ENCODE data around the gene NKAIN2.
"Not testable (repeated sequence)": the region's sequence is repeated elsewhere in the genome, so short reads cannot be mapped to it uniquely, and the experiment has no call there.

Gene NKAIN2

DNA sequence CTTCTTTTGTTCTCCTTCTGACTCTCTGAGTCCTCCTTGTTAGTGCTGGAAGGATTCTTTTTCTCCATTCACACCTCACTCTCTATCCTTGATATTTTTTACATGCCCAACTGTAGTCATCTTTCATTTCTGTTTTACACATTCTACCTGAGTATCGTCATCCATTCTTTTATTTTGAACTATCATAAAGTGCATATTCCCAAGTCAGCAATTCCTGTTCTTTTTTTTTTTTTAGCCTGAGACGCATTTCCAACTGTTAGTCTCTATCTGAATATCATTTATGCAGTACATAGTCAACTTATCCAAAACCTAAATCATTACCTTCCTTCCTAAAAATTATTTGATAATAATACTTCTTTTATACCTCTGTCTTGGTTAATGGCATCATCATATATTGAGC is 207.5 kb downstream of the NKAIN2 start:
- H3K4me1 ChIP-seq (ENCODE audit: control insufficient read depth in 2 of 2, insufficient read depth in 1 of 2, low read depth in 1 of 2, low read length in 2 of 2), result peaks cover 0 to 11% of the 10 kb centered on the region in 2 donors
- no peak overlapping the region for H4K91ac ChIP-seq (ENCODE audit: low read depth, low read length, poor library complexity)
- no peak overlapping the region for H2BK12ac ChIP-seq (ENCODE audit: low read length)
- no peaks in the 10 kb centered on the region for H3K27me3 ChIP-seq (ENCODE audit: control insufficient read depth in 3 of 3, insufficient read depth in 3 of 3, low read depth in 1 of 3, low read length in 3 of 3)
- H3K9ac ChIP-seq (ENCODE audit: low read depth, low read length, poor library complexity), result no peak overlapping the region
- H2BK120ac ChIP-seq (ENCODE audit: low read depth, low read length), result no peak overlapping the region
- H3K4me2 ChIP-seq (ENCODE audit: insufficient read depth, low read length, poor library complexity, severe bottlenecking), result no peak overlapping the region
- no peak overlapping the region for H3K4ac ChIP-seq (ENCODE audit: low read length)
- no peak overlapping the region for H4K8ac ChIP-seq (ENCODE audit: low read depth, low read length)
- H3K4me3 ChIP-seq (ENCODE audit: low read length in 2 of 2), result no peak overlapping the region
- H3K9me3 ChIP-seq (replicated peaks in 1 of 2; ENCODE audit: control insufficient read depth in 2 of 2, insufficient read depth in 1 of 2, low read depth in 1 of 2, low read length in 2 of 2), result no peaks in the 10 kb centered on the region
- no peak overlapping the region for H3K18ac ChIP-seq (ENCODE audit: low read length)
- no peak overlapping the region for H2BK5ac ChIP-seq (ENCODE audit: low read length)
- H3K27ac ChIP-seq (replicated peaks; ENCODE audit: low read length), result no peak overlapping the region
- H2AFZ ChIP-seq (ENCODE audit: low read length), result no peak overlapping the region
- no CpG with 5 or more reads among the region's 2 CpGs for WGBS, 2 donors (ENCODE audit: extremely low coverage in 2 of 2, insufficient read length in 2 of 2, insufficient replicate concordance in 1 of 2)
- no peaks in the 10 kb centered on the region for H3K36me3 ChIP-seq (replicated peaks in 1 of 2; ENCODE audit: control insufficient read depth in 2 of 2, insufficient read depth in 2 of 2, low read length in 2 of 2)
- H2AK5ac ChIP-seq (ENCODE audit: low read depth, low read length), result no peak overlapping the region
- H3K23ac ChIP-seq (ENCODE audit: low read depth, low read length, poor library complexity), result no peak overlapping the region
- no peak for DNase-seq (ENCODE audit: low spot score)
- H3K14ac ChIP-seq (ENCODE audit: low read length), result no peak overlapping the region
- H2BK15ac ChIP-seq (ENCODE audit: low read length), result no peak overlapping the region
- H3K79me1 ChIP-seq (ENCODE audit: low read depth, low read length), result no peaks in the 10 kb centered on the region

DNA sequence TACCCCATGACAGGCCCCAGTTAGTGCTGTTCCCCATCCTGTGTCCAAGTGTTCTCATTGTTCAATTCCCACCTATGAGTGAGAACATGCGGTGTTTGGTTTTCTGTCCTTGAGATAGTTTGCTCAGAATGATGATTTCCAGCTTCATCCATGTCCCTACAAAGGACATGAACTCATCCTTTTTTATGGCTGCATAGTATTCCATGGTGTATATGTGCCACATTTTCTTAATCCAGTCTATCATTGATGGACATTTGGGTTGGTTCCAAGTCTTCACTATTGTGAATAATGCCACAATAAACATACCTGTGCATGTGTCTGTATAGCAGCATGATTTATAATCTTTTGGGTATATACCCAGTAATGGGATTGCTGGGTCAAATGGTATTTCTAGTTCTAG is 218.4 kb downstream of the NKAIN2 start:
- H3K4ac ChIP-seq (ENCODE audit: low read length); H3K23ac ChIP-seq (ENCODE audit: low read depth, low read length, poor library complexity); H3K18ac ChIP-seq (ENCODE audit: low read length); DNase-seq (ENCODE audit: low spot score); H2BK120ac ChIP-seq (ENCODE audit: low read depth, low read length); H3K9ac ChIP-seq (ENCODE audit: low read depth, low read length, poor library complexity); H3K27me3 ChIP-seq (ENCODE audit: control insufficient read depth in 3 of 3, insufficient read depth in 3 of 3, low read depth in 1 of 3, low read length in 3 of 3); H3K4me1 ChIP-seq (ENCODE audit: control insufficient read depth in 2 of 2, insufficient read depth in 1 of 2, low read depth in 1 of 2, low read length in 2 of 2); H3K79me1 ChIP-seq (ENCODE audit: low read depth, low read length); H3K36me3 ChIP-seq (replicated peaks in 1 of 2; ENCODE audit: control insufficient read depth in 2 of 2, insufficient read depth in 2 of 2, low read length in 2 of 2); H3K4me3 ChIP-seq (ENCODE audit: low read length in 2 of 2); H3K27ac ChIP-seq (replicated peaks; ENCODE audit: low read length); H2AK5ac ChIP-seq (ENCODE audit: low read depth, low read length); H4K91ac ChIP-seq (ENCODE audit: low read depth, low read length, poor library complexity); H3K14ac ChIP-seq (ENCODE audit: low read length); H4K8ac ChIP-seq (ENCODE audit: low read depth, low read length); H2BK5ac ChIP-seq (ENCODE audit: low read length); H2BK12ac ChIP-seq (ENCODE audit: low read length); H3K4me2 ChIP-seq (ENCODE audit: insufficient read depth, low read length, poor library complexity, severe bottlenecking); H2BK15ac ChIP-seq (ENCODE audit: low read length); H2AFZ ChIP-seq (ENCODE audit: low read length): not testable (repeated sequence)
- no CpG with 5 or more reads among the region's 1 CpG for WGBS, 2 donors (ENCODE audit: extremely low coverage in 2 of 2, insufficient read length in 2 of 2, insufficient replicate concordance in 1 of 2)
- H3K9me3 ChIP-seq (replicated peaks in 1 of 2; ENCODE audit: control insufficient read depth in 2 of 2, insufficient read depth in 1 of 2, low read depth in 1 of 2, low read length in 2 of 2), result peaks cover 0 to 17% of the 10 kb centered on the region in 2 donors

DNA sequence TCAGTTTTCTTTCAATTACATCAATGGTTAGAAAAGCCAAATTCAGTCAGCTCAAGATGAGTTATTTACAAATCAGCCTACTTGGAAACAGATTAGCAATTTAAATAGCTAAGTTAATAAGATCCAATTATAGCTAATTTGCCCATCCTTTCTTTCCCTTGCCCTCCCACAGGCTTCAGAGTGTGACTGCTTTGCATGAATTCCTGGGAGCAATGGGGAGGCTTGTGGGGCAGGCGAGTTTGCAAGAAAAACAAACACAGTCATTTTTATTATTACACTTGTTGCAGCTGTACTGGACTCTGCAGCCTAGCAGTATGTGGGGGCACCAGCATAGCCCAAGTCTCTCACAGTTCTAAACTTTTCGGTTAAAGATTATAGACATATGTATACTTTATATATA is 219.0 kb downstream of the NKAIN2 start:
- H3K14ac ChIP-seq (ENCODE audit: low read length), result no peak overlapping the region
- no peak overlapping the region for H3K9ac ChIP-seq (ENCODE audit: low read depth, low read length, poor library complexity)
- no peaks in the 10 kb centered on the region for H3K36me3 ChIP-seq (replicated peaks in 1 of 2; ENCODE audit: control insufficient read depth in 2 of 2, insufficient read depth in 2 of 2, low read length in 2 of 2)

DNA sequence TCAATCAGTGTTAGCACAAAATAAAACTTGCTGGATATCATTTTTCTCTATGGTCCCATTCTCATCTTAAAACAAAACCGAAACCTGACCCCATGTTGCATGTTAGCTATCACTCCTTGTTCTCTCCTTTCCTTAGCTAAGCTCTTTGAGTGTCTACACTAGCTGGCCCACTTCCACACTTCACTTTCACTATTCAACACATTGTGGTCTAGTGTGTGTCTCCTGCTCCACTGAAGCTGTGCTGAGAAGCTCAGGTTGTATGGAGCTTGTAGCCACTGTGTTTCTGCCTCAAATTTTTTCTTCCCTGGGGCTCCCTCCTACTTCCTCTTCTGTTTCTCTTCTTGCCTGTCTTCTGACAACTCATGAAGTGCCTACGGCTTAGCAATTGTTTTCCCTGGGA is 223.0 kb downstream of the NKAIN2 start:
- no peak overlapping the region for H3K18ac ChIP-seq (ENCODE audit: low read length)
- no peaks in the 10 kb centered on the region for H3K9me3 ChIP-seq (replicated peaks in 1 of 2; ENCODE audit: control insufficient read depth in 2 of 2, insufficient read depth in 1 of 2, low read depth in 1 of 2, low read length in 2 of 2)
- no peak overlapping the region for H2BK120ac ChIP-seq (ENCODE audit: low read depth, low read length)
- WGBS, 2 donors (ENCODE audit: extremely low coverage in 2 of 2, insufficient read length in 2 of 2, insufficient replicate concordance in 1 of 2), result no CpG with 5 or more reads among the region's 2 CpGs
- H3K4me3 ChIP-seq (ENCODE audit: low read length in 2 of 2), result no peak overlapping the region
- H2BK5ac ChIP-seq (ENCODE audit: low read length), result no peak overlapping the region
- DNase-seq (ENCODE audit: low spot score), result no peak
- H3K4me1 ChIP-seq (ENCODE audit: control insufficient read depth in 2 of 2, insufficient read depth in 1 of 2, low read depth in 1 of 2, low read length in 2 of 2), result peaks cover 0 to 3% of the 10 kb centered on the region in 2 donors
- no peak overlapping the region for H4K8ac ChIP-seq (ENCODE audit: low read depth, low read length)
- H3K23ac ChIP-seq (ENCODE audit: low read depth, low read length, poor library complexity), result no peak overlapping the region
- H2AK5ac ChIP-seq (ENCODE audit: low read depth, low read length), result no peak overlapping the region
- H2BK15ac ChIP-seq (ENCODE audit: low read length), result no peak overlapping the region
- no peak overlapping the region for H3K14ac ChIP-seq (ENCODE audit: low read length)
- H3K27me3 ChIP-seq (ENCODE audit: control insufficient read depth in 3 of 3, insufficient read depth in 3 of 3, low read depth in 1 of 3, low read length in 3 of 3), result no peaks in the 10 kb centered on the region
- H3K9ac ChIP-seq (ENCODE audit: low read depth, low read length, poor library complexity), result no peak overlapping the region
- no peaks in the 10 kb centered on the region for H3K79me1 ChIP-seq (ENCODE audit: low read depth, low read length)
- H2BK12ac ChIP-seq (ENCODE audit: low read length), result no peak overlapping the region
- no peak overlapping the region for H3K27ac ChIP-seq (replicated peaks; ENCODE audit: low read length)
- H3K4me2 ChIP-seq (ENCODE audit: insufficient read depth, low read length, poor library complexity, severe bottlenecking), result no peak overlapping the region
- H3K36me3 ChIP-seq (replicated peaks in 1 of 2; ENCODE audit: control insufficient read depth in 2 of 2, insufficient read depth in 2 of 2, low read length in 2 of 2), result no peaks in the 10 kb centered on the region
- peak overlapping the region; percentile 21 for H2AFZ ChIP-seq (ENCODE audit: low read length)
- H4K91ac ChIP-seq (ENCODE audit: low read depth, low read length, poor library complexity), result no peak overlapping the region
- H3K4ac ChIP-seq (ENCODE audit: low read length), result no peak overlapping the region

More for the DNA sequence above, 219.0 kb downstream of the NKAIN2 start:
- no peak overlapping the region for H3K27ac ChIP-seq (replicated peaks; ENCODE audit: low read length)
- no CpG with 5 or more reads among the region's 2 CpGs for whole genome bisulfite sequencing, 2 donors (ENCODE audit: extremely low coverage in 2 of 2, insufficient read length in 2 of 2, insufficient replicate concordance in 1 of 2)
- H3K18ac ChIP-seq (ENCODE audit: low read length), result peak overlapping the region; percentile 28
- H2BK15ac ChIP-seq (ENCODE audit: low read length), result no peak overlapping the region
- no peak overlapping the region for H2BK5ac ChIP-seq (ENCODE audit: low read length)
- H3K9me3 ChIP-seq (replicated peaks in 1 of 2; ENCODE audit: control insufficient read depth in 2 of 2, insufficient read depth in 1 of 2, low read depth in 1 of 2, low read length in 2 of 2), result peaks cover 0 to 11% of the 10 kb centered on the region in 2 donors
- H2AFZ ChIP-seq (ENCODE audit: low read length), result no peak overlapping the region
- peaks cover 0 to 3% of the 10 kb centered on the region in 2 donors for H3K4me1 ChIP-seq (ENCODE audit: control insufficient read depth in 2 of 2, insufficient read depth in 1 of 2, low read depth in 1 of 2, low read length in 2 of 2)
- no peaks in the 10 kb centered on the region for H3K79me1 ChIP-seq (ENCODE audit: low read depth, low read length)
- no peak overlapping the region for H2BK12ac ChIP-seq (ENCODE audit: low read length)
- no peak overlapping the region for H4K91ac ChIP-seq (ENCODE audit: low read depth, low read length, poor library complexity)
- H3K4ac ChIP-seq (ENCODE audit: low read length), result no peak overlapping the region
- no peak for DNase-seq (ENCODE audit: low spot score)
- H4K8ac ChIP-seq (ENCODE audit: low read depth, low read length), result no peak overlapping the region
- no peak overlapping the region for H3K4me3 ChIP-seq (ENCODE audit: low read length in 2 of 2)
- no peak overlapping the region for H3K4me2 ChIP-seq (ENCODE audit: insufficient read depth, low read length, poor library complexity, severe bottlenecking)
- H3K23ac ChIP-seq (ENCODE audit: low read depth, low read length, poor library complexity), result no peak overlapping the region
- no peak overlapping the region for H2AK5ac ChIP-seq (ENCODE audit: low read depth, low read length)
- H2BK120ac ChIP-seq (ENCODE audit: low read depth, low read length), result no peak overlapping the region
- H3K27me3 ChIP-seq (ENCODE audit: control insufficient read depth in 3 of 3, insufficient read depth in 3 of 3, low read depth in 1 of 3, low read length in 3 of 3), result no peaks in the 10 kb centered on the region
